Activated CD4-positive, alpha-beta T cell treated with anti-CD3 and anti-CD28 coated beads, Interleukin-2, amount 10 ng/mL, durations not matched to agents 7 days and 5 days (primary cell): Measurements from ENCODE around the gene PLCG2. TPM values are rescaled to one million over a fixed set of nuclear protein-coding genes. Genes with fewer than 3 reads are reported as not detected.
"Not testable (repeated sequence)": the region's sequence is repeated elsewhere in the genome, so short reads cannot be mapped to it uniquely, and the experiment has no call there.

Experiments
- CTCF ChIA-PET: fragments of 350-600 bp; sonication (Branson Sonifier 250); formaldehyde crosslinking; loops from one replicate; lab custom pipeline; 2021; ENCODE audit warnings: antibody characterized with exemption; lab: Charles Lee
- POLR2A ChIA-PET: fragments of 350-600 bp; sonication (Branson Sonifier 250); formaldehyde crosslinking; loops from one replicate; lab custom pipeline; 2021; ENCODE audit warnings: antibody characterized with exemption; lab: Charles Lee
- DNase-seq: peaks from one replicate; pipeline ENCODE4 v3.0.0-alpha.2; 2020
- H3K27ac Mint-ChIP-seq: one replicate; pipeline ENCODE4 v1.8.0; 2021; ENCODE audit warnings: mild to moderate bottlenecking, moderate library complexity, mixed read lengths
- H3K27me3 Mint-ChIP-seq: one replicate; pipeline ENCODE4 v1.8.0; 2021; ENCODE audit warnings: mixed read lengths
- H3K36me3 Mint-ChIP-seq: one replicate; pipeline ENCODE4 v1.8.0; 2021; ENCODE audit warnings: low read depth, mixed read lengths
- H3K4me1 Mint-ChIP-seq: one replicate; pipeline ENCODE4 v1.8.0; 2021; ENCODE audit warnings: mixed read lengths
- H3K4me3 Mint-ChIP-seq: one replicate; pipeline ENCODE4 v1.8.0; 2021; ENCODE audit warnings: mild to moderate bottlenecking, moderate library complexity, mixed read lengths
- H3K9me3 Mint-ChIP-seq: one replicate; pipeline ENCODE4 v1.8.0; 2021; ENCODE audit warnings: mixed read lengths
- total RNA-seq, 2 experiments: library from RNA; stranded (reverse); gene quantifications; one replicate each; pipeline ENCODE4 v1.2.3, GENCODE V29; 2021

PLCG2 gene
- total RNA-seq, 2 experiments from 2014 or later, result 2.6 to 3.1 TPM

DNA sequence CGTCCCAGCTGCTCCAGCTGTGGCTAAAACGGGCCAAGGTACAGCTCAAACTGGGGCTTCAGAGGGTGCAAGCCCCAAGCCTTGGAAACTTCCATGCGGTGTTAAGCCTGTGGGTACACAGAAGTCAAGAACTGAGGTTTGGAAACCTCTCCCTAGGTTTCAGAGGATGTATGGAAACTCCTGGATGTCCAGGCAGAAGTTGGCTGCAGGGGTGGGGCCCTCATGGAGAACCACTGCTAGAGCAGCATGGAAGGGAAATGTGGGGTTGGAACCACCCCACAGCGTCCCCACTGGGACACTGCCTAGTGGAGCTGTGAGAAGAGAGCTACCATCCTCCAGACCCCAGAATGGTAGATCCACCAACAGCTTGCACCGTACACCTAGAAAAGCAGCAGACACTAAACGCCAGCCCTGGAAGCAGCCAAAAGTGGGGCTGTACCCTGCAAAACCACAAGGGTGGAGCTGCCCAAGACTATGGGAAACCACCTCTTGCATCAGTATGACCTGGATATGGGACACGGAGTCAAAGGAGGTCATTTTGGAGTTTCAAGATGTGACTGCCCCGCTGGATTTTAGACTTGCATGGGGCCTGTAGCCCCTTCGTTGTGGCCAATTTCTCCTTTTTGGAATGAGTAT, 230.0 kb downstream of the PLCG2 start:
- H3K36me3 Mint-ChIP-seq, result peaks cover 34% of the 10 kb centered on the region
- ChIA-PET CTCF (no interaction called here), POLR2A (no interaction called here)
- H3K27ac Mint-ChIP-seq, result no peak overlapping the region
- H3K27me3 Mint-ChIP-seq, result peaks cover 5% of the 10 kb centered on the region
- H3K9me3 Mint-ChIP-seq, result peaks cover 22% of the 10 kb centered on the region
- H3K4me1 Mint-ChIP-seq, result peaks cover 18% of the 10 kb centered on the region
- no peak for DNase-seq
- no peak overlapping the region for H3K4me3 Mint-ChIP-seq

DNA sequence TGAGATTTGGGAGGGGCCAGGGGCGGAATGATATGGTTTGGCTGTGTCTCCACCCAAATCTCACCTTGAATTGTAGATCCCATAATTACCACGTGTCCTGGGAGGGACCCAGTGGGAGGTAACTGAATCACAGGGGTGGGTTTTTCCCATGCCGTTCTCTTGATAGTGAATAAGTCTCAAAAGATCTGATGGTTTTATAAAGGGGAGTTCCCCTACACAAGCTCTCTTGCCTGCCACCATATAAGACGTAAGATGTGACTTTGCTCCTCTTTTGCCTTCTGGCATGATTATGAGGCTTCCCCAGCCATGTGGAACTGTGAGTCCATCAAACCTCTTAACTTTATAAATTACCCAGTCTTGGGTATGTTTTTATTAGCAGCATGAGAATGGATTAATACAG, 230.7 kb downstream of the PLCG2 start:
- peak overlapping the region; percentile 85 for H3K4me3 Mint-ChIP-seq
- POLR2A ChIA-PET, result not testable (repeated sequence)

DNA sequence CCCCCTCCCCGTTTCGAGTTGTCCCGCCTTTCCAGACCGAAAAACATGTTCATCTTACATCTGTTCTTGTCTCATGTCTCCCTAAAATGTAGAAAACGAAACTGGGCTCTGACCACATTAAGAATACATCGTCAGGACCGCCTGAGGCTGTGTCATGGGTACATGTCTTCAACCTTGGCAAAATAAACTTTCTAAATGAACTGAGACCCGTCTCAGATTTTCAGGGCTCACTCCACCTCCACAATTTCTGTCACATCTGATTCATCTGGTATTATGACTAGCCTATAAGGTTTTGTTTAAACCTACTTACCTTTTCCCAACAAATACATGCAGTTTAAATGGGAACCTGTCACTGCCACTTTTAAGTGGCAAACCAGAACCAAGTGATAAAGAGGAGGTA, 231.6 kb downstream of the PLCG2 start:
- peak; percentile 9 for DNase-seq
- ChIA-PET CTCF (no interaction called here), POLR2A (no interaction called here)
- Mint-ChIP-seq H3K36me3 (peaks cover 31% of the 10 kb centered on the region), H3K9me3 (peaks cover 23% of the 10 kb centered on the region), H3K27ac (peak overlapping the region; percentile 62), H3K4me1 (peaks cover 16% of the 10 kb centered on the region), H3K4me3 (peak overlapping the region; percentile 85), H3K27me3 (peaks cover 6% of the 10 kb centered on the region)

More for the DNA sequence above, 230.7 kb downstream of the PLCG2 start:
- Mint-ChIP-seq H3K36me3 (peaks cover 31% of the 10 kb centered on the region), H3K9me3 (peaks cover 22% of the 10 kb centered on the region), H3K4me1 (peaks cover 16% of the 10 kb centered on the region)
- CTCF ChIA-PET, DNase-seq, H3K27me3 Mint-ChIP-seq, H3K27ac Mint-ChIP-seq: not testable (repeated sequence)

GRCh38 chr16:82011199-82011641, 232.1 kb downstream of the PLCG2 start, which contains the start of gene SDR42E1:
SDR42E1 (minus strand) TSS chr16:82011470; CDS start chr16:82000858, 10,612 bp downstream.
- POLR2A ChIA-PET, result no interaction called here
- Mint-ChIP-seq H3K36me3 (peaks cover 29% of the 10 kb centered on the region), H3K27ac (peak within 1 kb of the TSS; percentile 62)

More at GRCh38 chr16:82011199-82011641, 232.1 kb downstream of the PLCG2 start, which contains the start of gene SDR42E1:
- peak; percentile 79 for DNase-seq
- CTCF ChIA-PET, result no interaction called here
- peak within 1 kb of the TSS; percentile 85 for H3K4me3 Mint-ChIP-seq
- H3K4me1 Mint-ChIP-seq, result peaks cover 16% of the 10 kb centered on the region
- peaks cover 9% of the 10 kb centered on the region for H3K27me3 Mint-ChIP-seq
- peaks cover 25% of the 10 kb centered on the region for H3K9me3 Mint-ChIP-seq

Other genes with a start within 250 kb of the PLCG2 start
- 10 to 100 TPM; 10.2 to 11.5 TPM for gene SDR42E1, start 232.2 kb downstream of the PLCG2 start, total RNA-seq